ENCODE measurements around the gene ING5. TPM values are rescaled to one million over a fixed set of nuclear protein-coding genes. Genes with fewer than 3 reads are reported as not detected.

The ING5 gene
- total RNA-seq, 2 experiments from 2014 or later, result 65.4 to 90.9 TPM

GRCh38 chr2:241728627-241729026, 26.8 kb downstream of the ING5 start:
- no peak overlapping the region for H3K4me3 ChIP-seq (ENCODE audit: low read depth, low read length, poor library complexity, severe bottlenecking)
- no TSS peak for BruUV-seq (replicated peaks)
- H3K27ac ChIP-seq (ENCODE audit: low read depth, low read length, poor library complexity, severe bottlenecking), result no peak overlapping the region
- no peaks in the 10 kb centered on the region for H4K20me1 ChIP-seq (ENCODE audit: insufficient read depth, low read length)
- H3K4me2 ChIP-seq (ENCODE audit: low read length), result no peak overlapping the region
- DNase-seq (ENCODE audit: low spot score), result no peak
- intact Hi-C loops (cut with micrococcal nuclease; ENCODE audit: unreplicated experiment), result no loop called here
- TF ChIP-seq EZH2phosphoT487 (IDR thresholded peaks at IDR 0.05; ENCODE audit: borderline replicate concordance, low read depth, low read length), result no peak
- TF ChIP-seq, protein P1, sequence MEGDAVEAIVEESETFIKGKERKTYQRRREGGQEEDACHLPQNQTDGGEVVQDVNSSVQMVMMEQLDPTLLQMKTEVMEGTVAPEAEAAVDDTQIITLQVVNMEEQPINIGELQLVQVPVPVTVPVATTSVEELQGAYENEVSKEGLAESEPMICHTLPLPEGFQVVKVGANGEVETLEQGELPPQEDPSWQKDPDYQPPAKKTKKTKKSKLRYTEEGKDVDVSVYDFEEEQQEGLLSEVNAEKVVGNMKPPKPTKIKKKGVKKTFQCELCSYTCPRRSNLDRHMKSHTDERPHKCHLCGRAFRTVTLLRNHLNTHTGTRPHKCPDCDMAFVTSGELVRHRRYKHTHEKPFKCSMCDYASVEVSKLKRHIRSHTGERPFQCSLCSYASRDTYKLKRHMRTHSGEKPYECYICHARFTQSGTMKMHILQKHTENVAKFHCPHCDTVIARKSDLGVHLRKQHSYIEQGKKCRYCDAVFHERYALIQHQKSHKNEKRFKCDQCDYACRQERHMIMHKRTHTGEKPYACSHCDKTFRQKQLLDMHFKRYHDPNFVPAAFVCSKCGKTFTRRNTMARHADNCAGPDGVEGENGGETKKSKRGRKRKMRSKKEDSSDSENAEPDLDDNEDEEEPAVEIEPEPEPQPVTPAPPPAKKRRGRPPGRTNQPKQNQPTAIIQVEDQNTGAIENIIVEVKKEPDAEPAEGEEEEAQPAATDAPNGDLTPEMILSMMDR (conservative IDR thresholded peaks at IDR 0.05; ENCODE audit: low read length), result no peak
- POLR2A ChIA-PET, result no interaction called here
- no peak overlapping the region for H2AFZ ChIP-seq (ENCODE audit: low read length)
- no peaks in the 10 kb centered on the region for H3K79me2 ChIP-seq (ENCODE audit: insufficient read depth, low read depth, low read length)
- peaks cover 12% of the 10 kb centered on the region for H3K36me3 ChIP-seq (ENCODE audit: insufficient read depth, low read length)
- CTCF ChIA-PET (ENCODE audit: unreplicated experiment), result no interaction called here
- H3K9me3 ChIP-seq (ENCODE audit: low read length), result no peaks in the 10 kb centered on the region
- peaks cover 8% of the 10 kb centered on the region for H3K4me1 ChIP-seq (ENCODE audit: insufficient read depth, low read length, poor library complexity, severe bottlenecking)
- H3K9me2 ChIP-seq (ENCODE audit: insufficient read depth, low read length), result no peaks in the 10 kb centered on the region

- Histone ChIP-seq H3K27ac (ENCODE audit: low read depth, low read length, poor library complexity, severe bottlenecking) (no peak overlapping the region), H3K4me3 (ENCODE audit: low read depth, low read length, poor library complexity, severe bottlenecking) (no peak overlapping the region), H2AFZ (ENCODE audit: low read length) (no peak overlapping the region), H3K36me3 (ENCODE audit: insufficient read depth, low read length) (no peaks in the 10 kb centered on the region; the same call in 1 of the 2 replicates), H3K79me2 (ENCODE audit: insufficient read depth, low read depth, low read length) (no peaks in the 10 kb centered on the region), H3K4me1 (ENCODE audit: insufficient read depth, low read length, poor library complexity, severe bottlenecking) (peaks cover 15% of the 10 kb centered on the region), H3K4me2 (ENCODE audit: low read length) (no peak overlapping the region), H3K9me3 (ENCODE audit: low read length) (no peaks in the 10 kb centered on the region), H4K20me1 (ENCODE audit: insufficient read depth, low read length) (no peaks in the 10 kb centered on the region), H3K9me2 (ENCODE audit: insufficient read depth, low read length) (no peaks in the 10 kb centered on the region)
- no peak for DNase-seq (ENCODE audit: low spot score)
- CTCF ChIA-PET (ENCODE audit: unreplicated experiment), result no interaction called here
- POLR2A ChIA-PET, result no interaction called here
- BruUV-seq (replicated peaks), result no TSS peak
- intact Hi-C loops (cut with micrococcal nuclease; ENCODE audit: unreplicated experiment), result no loop called here
- TF ChIP-seq, protein P1 (conservative IDR thresholded peaks at IDR 0.05; ENCODE audit: low read length), result no peak
- no peak for TF ChIP-seq EZH2phosphoT487 (IDR thresholded peaks at IDR 0.05; ENCODE audit: borderline replicate concordance, low read depth, low read length)
These were observed 28.0 kb downstream of the ING5 start for GRCh38 chr2:241729868-241730267.

DNA sequence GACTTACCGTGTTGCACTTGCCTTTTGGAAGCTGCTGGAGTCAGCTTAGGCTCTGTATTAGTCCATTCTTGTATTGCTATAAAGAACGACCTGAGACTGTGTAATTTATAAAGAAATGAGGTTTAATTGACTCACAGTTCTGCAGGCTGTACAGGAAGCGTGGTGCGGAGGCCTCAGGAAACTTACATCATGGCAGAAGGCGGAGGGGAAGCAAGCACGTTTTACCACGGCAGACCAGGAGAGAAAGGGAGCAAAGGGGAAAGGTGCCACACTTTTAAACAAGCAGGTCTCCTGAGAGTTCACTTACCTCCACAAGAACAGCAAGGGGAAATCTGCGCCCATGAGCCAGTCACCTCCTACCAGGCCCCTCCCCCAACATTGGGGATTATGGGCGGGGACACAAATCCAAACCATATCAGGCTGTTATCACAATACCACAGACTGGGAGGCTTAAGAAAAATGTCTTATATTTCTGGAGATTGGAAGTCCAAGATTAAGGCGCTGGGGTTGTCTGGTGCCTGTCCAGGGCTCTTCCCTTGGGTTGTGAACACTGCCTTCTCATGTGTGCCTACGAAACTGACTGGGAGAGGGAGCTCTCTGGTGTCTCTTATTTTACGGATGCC, 28.9 kb downstream of the ING5 start:
- H3K4me2 ChIP-seq (ENCODE audit: low read length), result no peak overlapping the region
- DNase-seq (ENCODE audit: low spot score), result no peak
- no peaks in the 10 kb centered on the region for H3K9me2 ChIP-seq (ENCODE audit: insufficient read depth, low read length)
- TF ChIP-seq, protein P1 (conservative IDR thresholded peaks at IDR 0.05; ENCODE audit: low read length), result no peak
- TF ChIP-seq EZH2phosphoT487 (IDR thresholded peaks at IDR 0.05; ENCODE audit: borderline replicate concordance, low read depth, low read length), result no peak
- no peaks in the 10 kb centered on the region for H3K9me3 ChIP-seq (ENCODE audit: low read length)
- H3K27ac ChIP-seq (ENCODE audit: low read depth, low read length, poor library complexity, severe bottlenecking), result no peak overlapping the region
- H3K4me3 ChIP-seq (ENCODE audit: low read depth, low read length, poor library complexity, severe bottlenecking), result no peak overlapping the region
- H4K20me1 ChIP-seq (ENCODE audit: insufficient read depth, low read length), result no peaks in the 10 kb centered on the region
- H2AFZ ChIP-seq (ENCODE audit: low read length), result no peak overlapping the region
- no peaks in the 10 kb centered on the region for H3K36me3 ChIP-seq (ENCODE audit: insufficient read depth, low read length)
- no peaks in the 10 kb centered on the region for H3K79me2 ChIP-seq (ENCODE audit: insufficient read depth, low read depth, low read length)
- ChIA-PET CTCF (ENCODE audit: unreplicated experiment) (no interaction called here), POLR2A (no interaction called here)
- no TSS peak for BruUV-seq (replicated peaks)
- peaks cover 22% of the 10 kb centered on the region for H3K4me1 ChIP-seq (ENCODE audit: insufficient read depth, low read length, poor library complexity, severe bottlenecking)
- intact Hi-C loops (cut with micrococcal nuclease; ENCODE audit: unreplicated experiment), result no loop called here

Measured in OCI-LY7 (cell line).